Activated B cell treated with CpG ODN at 0.5 μM for 24 hours (primary cell): ENCODE data around the gene KDM6B. TPM values are rescaled to one million over a fixed set of nuclear protein-coding genes. Genes with fewer than 3 reads are reported as not detected.

ENCODE experiments used
- ATAC-seq: fragments of 200-7000 bp; cut with Tn5 transposase; one replicate; pipeline ENCODE4 v1.10.0; 2021; ENCODE audit warnings: low read depth, mild to moderate bottlenecking, moderate library complexity
- CTCF ChIA-PET: fragments of 350-600 bp; sonication (Branson Sonifier 250); formaldehyde crosslinking; loops from one replicate; lab custom pipeline; 2021; ENCODE audit warnings: antibody characterized with exemption; lab: Charles Lee
- POLR2A ChIA-PET: fragments of 350-600 bp; sonication (Branson Sonifier 250); formaldehyde crosslinking; loops from one replicate; lab custom pipeline; 2021; ENCODE audit warnings: antibody characterized with exemption; lab: Charles Lee
- DNase-seq: peaks from one replicate; pipeline ENCODE4 v3.0.0; 2022
- H3K27ac Mint-ChIP-seq: one replicate; pipeline ENCODE4 v1.8.0; 2020; ENCODE audit warnings: mixed read lengths
- H3K27me3 Mint-ChIP-seq: one replicate; pipeline ENCODE4 v1.8.0; 2021; ENCODE audit warnings: mixed read lengths
- H3K36me3 Mint-ChIP-seq: one replicate; pipeline ENCODE4 v1.8.0; 2021; ENCODE audit warnings: low read depth, mixed read lengths
- H3K4me1 Mint-ChIP-seq: one replicate; pipeline ENCODE4 v1.8.0; 2021; ENCODE audit warnings: mixed read lengths
- H3K4me3 Mint-ChIP-seq: one replicate; pipeline ENCODE4 v1.8.0; 2020; ENCODE audit warnings: mild to moderate bottlenecking, mixed read lengths
- H3K9me3 Mint-ChIP-seq: one replicate; pipeline ENCODE4 v1.8.0; 2020; ENCODE audit warnings: mixed read lengths
- CTCF ChIP-seq: fragments of 200-600 bp; IDR thresholded peaks from one replicate; pipeline ENCODE4 v1.8.0; 2022; ENCODE audit warnings: antibody characterized with exemption, mild to moderate bottlenecking
- intact Hi-C: fragments of 100-400 bp; cut with micrococcal nuclease; formaldehyde crosslinking; loops from one replicate; pipeline ENCODE4 v1.15.1; 2024
- total RNA-seq: library from RNA; stranded (reverse); gene quantifications from 2 replicates; pipeline ENCODE4 v1.2.3, GENCODE V29; 2022

KDM6B gene
- 70.8 and 72.5 TPM in 2 replicates for total RNA-seq

- peak; percentile 88 for DNase-seq
- peak; percentile 65 for ATAC-seq
- H3K4me1 Mint-ChIP-seq = peaks cover 41% of the 10 kb centered on the region
- H3K4me3 Mint-ChIP-seq = peak within 1 kb of the TSS; percentile 97
- ChIA-PET CTCF (interaction anchor here (0.6 to 3.2 kb wide), 13 partner anchors 9 to 208 kb away, joined by 3 to 35 read pairs (median 5); no protein-coding TSS in a partner anchor), POLR2A (interaction anchor here (0.6 to 6.1 kb wide), 13 partner anchors 9 to 525 kb away, joined by 3 to 136 read pairs (median 7); partner anchors contain the start of genes CNTROB, CYB5D1, NAA38 and TMEM88)
- H3K9me3 Mint-ChIP-seq = no peaks in the 10 kb centered on the region
- intact Hi-C loops = loop anchor here (1.0 to 2.0 kb wide), 7 partner anchors 12 to 581 kb away; partner anchors contain the start of genes ELP5, NAA38 and TP53
- peaks cover 19% of the 10 kb centered on the region for H3K27me3 Mint-ChIP-seq
- no peak for TF ChIP-seq CTCF
- H3K36me3 Mint-ChIP-seq = peaks cover 11% of the 10 kb centered on the region
- H3K27ac Mint-ChIP-seq = peak within 1 kb of the TSS; percentile 94
These were observed at the start of gene KDM6B for GRCh38 chr17:7833795-7834541. Gene KDM6B, plus strand, starts transcription at chr17:7834217. Its CDS starts 11,338 bp downstream, at chr17:7845555.

GRCh38 chr17:7786866-7787265 is 47.2 kb upstream of the KDM6B start:
- H3K9me3 Mint-ChIP-seq = no peaks in the 10 kb centered on the region
- CTCF ChIA-PET = no interaction called here
- POLR2A ChIA-PET = no interaction called here
- H3K4me3 Mint-ChIP-seq = no peak overlapping the region
- no peak for TF ChIP-seq CTCF
- no peaks in the 10 kb centered on the region for H3K4me1 Mint-ChIP-seq
- H3K36me3 Mint-ChIP-seq = no peaks in the 10 kb centered on the region
- no peak for DNase-seq
- ATAC-seq = no peak
- peaks cover 9% of the 10 kb centered on the region for H3K27me3 Mint-ChIP-seq
- intact Hi-C loops = no loop called here
- H3K27ac Mint-ChIP-seq = no peak overlapping the region

GRCh38 chr17:7789131-7789530 is 44.9 kb upstream of the KDM6B start:
- H3K27ac Mint-ChIP-seq = no peak overlapping the region

GRCh38 chr17:7790150-7790549 is 43.9 kb upstream of the KDM6B start:
- ATAC-seq (no peak), DNase-seq (no peak)
- intact Hi-C loops = no loop called here
- POLR2A ChIA-PET = no interaction called here
- CTCF ChIA-PET = no interaction called here
- TF ChIP-seq CTCF = no peak
- Mint-ChIP-seq H3K4me3 (no peak overlapping the region), H3K27ac (no peak overlapping the region), H3K4me1 (no peaks in the 10 kb centered on the region), H3K9me3 (no peaks in the 10 kb centered on the region), H3K27me3 (peaks cover 4% of the 10 kb centered on the region), H3K36me3 (no peaks in the 10 kb centered on the region)

More at GRCh38 chr17:7789131-7789530, 44.9 kb upstream of the KDM6B start:
- intact Hi-C loops = no loop called here
- no peak for ATAC-seq
- H3K4me1 Mint-ChIP-seq = no peaks in the 10 kb centered on the region
- no peak for DNase-seq
- TF ChIP-seq CTCF = no peak
- H3K27me3 Mint-ChIP-seq = peaks cover 6% of the 10 kb centered on the region
- CTCF ChIA-PET = no interaction called here
- no peaks in the 10 kb centered on the region for H3K9me3 Mint-ChIP-seq
- H3K36me3 Mint-ChIP-seq = no peaks in the 10 kb centered on the region
- H3K4me3 Mint-ChIP-seq = no peak overlapping the region
- POLR2A ChIA-PET = no interaction called here

- H3K4me1 Mint-ChIP-seq = no peaks in the 10 kb centered on the region
- DNase-seq (no peak), ATAC-seq (no peak)
- intact Hi-C loops = no loop called here
- TF ChIP-seq CTCF = no peak
- no peaks in the 10 kb centered on the region for H3K9me3 Mint-ChIP-seq
- H3K4me3 Mint-ChIP-seq = no peak overlapping the region
- H3K27me3 Mint-ChIP-seq = peaks cover 5% of the 10 kb centered on the region
- ChIA-PET CTCF (no interaction called here), POLR2A (no interaction called here)
- H3K36me3 Mint-ChIP-seq = no peaks in the 10 kb centered on the region
- H3K27ac Mint-ChIP-seq = no peak overlapping the region
These were observed 41.4 kb upstream of the KDM6B start for GRCh38 chr17:7792611-7793010.
